Right lobe of liver (tissue), 6 donors: Measurements from ENCODE around the gene SUCLG2. TPM values are rescaled to one million over a fixed set of nuclear protein-coding genes. Genes with fewer than 3 reads are reported as not detected.

ENCODE experiments used
- ATAC-seq, 4 donors: fragments of 200-7000 bp; cut with Tn5 transposase; one replicate each; pipeline ENCODE4 v1.9.1; 2020; ENCODE audit warnings: mild to moderate bottlenecking in 4 of 4, moderate library complexity in 4 of 4
- DNase-seq, 3 donors: peaks; one replicate each; pipeline ENCODE4 v3.0.0-alpha.2; 2020
- H3K27ac ChIP-seq, 3 donors: fragments of 200-600 bp; one replicate each; pipeline ENCODE4 v1.8.0; 2022
- H3K27me3 ChIP-seq, 2 donors: fragments of 200-600 bp; one replicate each; pipeline ENCODE4 v1.8.0; 2022
- H3K36me3 ChIP-seq, 4 donors: fragments of 200-600 bp; sonication (generic) in 1 of 4; one replicate each; pipeline versions ENCODE4 v1.5.1 to v1.8.0; 2017 to 2022; ENCODE audit warnings: control low read depth in 1 of 4
- H3K4me1 ChIP-seq, 4 donors: fragments of 200-600 bp; sonication (generic) in 1 of 4; one replicate each; pipeline versions ENCODE4 v1.5.1 to v1.8.0; 2017 to 2022; ENCODE audit warnings: control low read depth in 1 of 4
- H3K4me3 ChIP-seq, 3 donors: fragments of 200-600 bp; one replicate each; pipeline ENCODE4 v1.8.0; 2022
- H3K9me3 ChIP-seq, 4 donors: fragments of 200-600 bp; sonication (generic) in 1 of 4; one replicate each; pipeline versions ENCODE4 v1.5.1 to v1.8.0; 2017 to 2022; ENCODE audit warnings: control low read depth in 1 of 4
- POLR2A ChIP-seq: fragments of 450-650 bp; IDR thresholded peaks from one replicate; pipeline ENCODE4 v1.6.1; 2017; ENCODE audit warnings: antibody characterized with exemption, mild to moderate bottlenecking
- WGBS: methylation state at CpG from one replicate; pipeline ENCODE4 v1.1.6; 2018; ENCODE audit warnings: low coverage, low lambda C conversion rate; ENCODE audit not compliant: insufficient coverage; ENCODE audit errors: missing lambda C conversion rate; 5-methylcytosine and 5-hydroxymethylcytosine counted together
- intact Hi-C, 2 donors: fragments of 100-400 bp; cut with DNase I; formaldehyde crosslinking; loops; one replicate each; pipeline versions ENCODE4 v1.11.2 to v1.14.1; 2022
- total RNA-seq, 6 experiments: library from RNA; depleted of rRNA in 2 of 6; stranded (reverse); fragments of >200 nt in 2 of 6; fragmentation: NEBNext Ultra II Directional in 3 of 6; extraction: Animal tissue kit (Norgen Biotek cat#: 25700) in 3 of 6; gene quantifications; one replicate each; pipeline versions ENCODE4 v1.1.0 to v1.2.4, GENCODE V29; 2016 to 2023
- TF ChIP-seq, protein P1 (sequence below), 4 donors: fragments of 200-600 bp in 3 of 4; fragments of 450-650 bp in 1 of 4; IDR thresholded peaks; one replicate each; pipeline versions ENCODE4 v1.5.1 to v1.8.0; 2016 to 2022; ENCODE audit warnings: antibody characterized with exemption in 4 of 4, mild to moderate bottlenecking in 2 of 4
- donor health status: DM: no; HTN: yes; CAD: no.
- donor health status: DM: no; HTN: no; CAD: no.
- donor health status: DM: no; HTN: no; CAD: no.
- donor health status: DM: no; HTN: yes; CAD: no.
- donor health status: DM: no; HTN: yes; CAD: no.

The SUCLG2 gene
- total RNA-seq, 6 experiments from 2014 or later, result 138 to 167 (median 158) TPM

DNA sequence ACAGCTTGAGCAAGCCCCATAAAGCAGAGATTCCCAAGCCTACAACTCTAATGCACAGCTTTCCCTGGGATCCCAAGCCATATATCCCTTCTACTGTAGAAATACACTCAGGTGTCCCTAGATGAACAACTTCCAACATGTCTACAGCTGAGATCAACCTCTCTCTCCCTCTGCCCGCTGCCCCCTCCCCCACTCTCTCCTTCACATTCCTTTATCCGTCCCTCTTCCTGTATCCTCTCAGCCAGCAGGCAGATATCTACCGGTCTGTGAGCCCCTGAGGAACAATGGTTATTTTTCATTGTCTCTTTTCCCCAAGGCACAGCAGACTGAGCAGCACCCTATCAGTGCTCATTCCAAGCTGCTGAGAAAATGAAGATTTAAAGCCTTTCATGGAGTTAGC is 138.6 kb downstream of the SUCLG2 start:
- peaks cover 0 to 10% (median 4%) of the 10 kb centered on the region in 4 donors for H3K36me3 ChIP-seq
- H3K4me1 ChIP-seq, result peaks cover 0 to 19% (median 6%) of the 10 kb centered on the region in 4 donors
- DNase-seq, result no peak
- TF ChIP-seq, protein P1, sequence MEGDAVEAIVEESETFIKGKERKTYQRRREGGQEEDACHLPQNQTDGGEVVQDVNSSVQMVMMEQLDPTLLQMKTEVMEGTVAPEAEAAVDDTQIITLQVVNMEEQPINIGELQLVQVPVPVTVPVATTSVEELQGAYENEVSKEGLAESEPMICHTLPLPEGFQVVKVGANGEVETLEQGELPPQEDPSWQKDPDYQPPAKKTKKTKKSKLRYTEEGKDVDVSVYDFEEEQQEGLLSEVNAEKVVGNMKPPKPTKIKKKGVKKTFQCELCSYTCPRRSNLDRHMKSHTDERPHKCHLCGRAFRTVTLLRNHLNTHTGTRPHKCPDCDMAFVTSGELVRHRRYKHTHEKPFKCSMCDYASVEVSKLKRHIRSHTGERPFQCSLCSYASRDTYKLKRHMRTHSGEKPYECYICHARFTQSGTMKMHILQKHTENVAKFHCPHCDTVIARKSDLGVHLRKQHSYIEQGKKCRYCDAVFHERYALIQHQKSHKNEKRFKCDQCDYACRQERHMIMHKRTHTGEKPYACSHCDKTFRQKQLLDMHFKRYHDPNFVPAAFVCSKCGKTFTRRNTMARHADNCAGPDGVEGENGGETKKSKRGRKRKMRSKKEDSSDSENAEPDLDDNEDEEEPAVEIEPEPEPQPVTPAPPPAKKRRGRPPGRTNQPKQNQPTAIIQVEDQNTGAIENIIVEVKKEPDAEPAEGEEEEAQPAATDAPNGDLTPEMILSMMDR (IDR thresholded peaks at IDR 0.05), result no peak
- TF ChIP-seq POLR2A, result no peak
- no peaks in the 10 kb centered on the region for H3K9me3 ChIP-seq
- WGBS, result 73% methylated on average over 3 of the region's 3 CpGs
- intact Hi-C loops, result no loop called here
- no peak overlapping the region for H3K4me3 ChIP-seq
- H3K27ac ChIP-seq, result peak overlapping the region in 2 of 3 donors; percentile 46 to 68
- H3K27me3 ChIP-seq, result no peaks in the 10 kb centered on the region
- ATAC-seq, result no peak

DNA sequence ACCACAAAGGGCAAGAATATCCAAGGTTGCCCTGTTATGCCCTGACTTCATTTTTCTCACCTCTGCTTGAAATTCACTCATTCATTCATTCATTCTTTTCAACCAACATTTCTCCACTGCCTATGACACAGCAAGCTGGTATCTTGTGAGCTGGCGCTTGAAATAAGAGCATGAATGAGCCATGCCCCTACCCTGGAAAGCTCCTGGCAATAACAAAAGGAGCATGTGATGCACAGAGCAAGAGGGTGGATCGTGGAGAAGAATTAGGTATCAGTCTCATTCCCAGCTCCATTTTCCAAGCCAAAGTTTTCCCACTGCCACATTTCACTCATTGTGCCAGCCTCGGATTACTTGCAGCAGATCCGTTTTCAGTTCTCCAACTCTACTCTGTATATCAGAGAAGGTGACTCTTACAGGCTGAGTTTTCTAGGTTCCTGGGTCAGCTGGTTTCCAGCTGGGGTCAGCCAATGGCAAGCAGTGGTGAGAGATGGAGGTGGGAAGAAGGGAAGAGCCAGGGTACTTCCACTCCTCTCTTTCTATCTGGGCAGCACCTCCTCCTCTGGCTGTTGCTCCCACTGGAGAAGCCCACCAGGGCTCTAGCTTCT is 144.8 kb downstream of the SUCLG2 start:
- TF ChIP-seq, protein P1 (IDR thresholded peaks at IDR 0.05), result no peak
- TF ChIP-seq POLR2A, result no peak
- intact Hi-C loops, result no loop called here
- H3K9me3 ChIP-seq, result no peaks in the 10 kb centered on the region
- DNase-seq, result no peak
- H3K27ac ChIP-seq, result no peak overlapping the region
- H3K27me3 ChIP-seq, result no peaks in the 10 kb centered on the region
- 91% methylated on average over 4 of the region's 4 CpGs for WGBS
- H3K4me3 ChIP-seq, result no peak overlapping the region
- H3K4me1 ChIP-seq, result no peaks in the 10 kb centered on the region
- no peak for ATAC-seq
- H3K36me3 ChIP-seq, result peaks cover 0 to 5% (median 1%) of the 10 kb centered on the region in 4 donors

DNA sequence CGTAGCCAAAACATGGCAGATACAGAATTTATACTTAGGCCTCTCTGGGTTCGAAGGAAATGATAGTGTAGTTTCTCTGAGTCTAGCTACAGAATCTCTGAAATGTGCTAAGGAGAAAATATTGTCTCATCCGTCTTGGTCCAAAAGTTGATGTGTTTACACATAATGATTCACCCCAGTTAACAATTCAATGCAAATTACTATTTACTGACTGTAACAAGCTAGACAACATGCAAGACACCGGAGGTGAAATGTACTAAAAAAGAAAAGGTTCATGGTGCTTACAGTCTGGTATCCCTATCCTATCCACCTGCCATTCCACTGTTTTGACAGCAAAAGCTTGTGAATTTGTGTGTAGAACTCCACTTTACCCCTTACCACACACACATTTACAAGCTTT is 146.8 kb downstream of the SUCLG2 start:
- no peaks in the 10 kb centered on the region for H3K27me3 ChIP-seq
- WGBS, result 98% methylated on average over 4 of the region's 4 CpGs
- no peak overlapping the region for H3K4me3 ChIP-seq
- no peaks in the 10 kb centered on the region for H3K4me1 ChIP-seq
- H3K9me3 ChIP-seq, result no peaks in the 10 kb centered on the region
- ATAC-seq (no peak), DNase-seq (no peak)
- intact Hi-C loops, result no loop called here
- no peak for TF ChIP-seq POLR2A
- TF ChIP-seq, protein P1 (IDR thresholded peaks at IDR 0.05), result no peak
- peaks cover 0 to 3% (median 0%) of the 10 kb centered on the region in 4 donors for H3K36me3 ChIP-seq
- no peak overlapping the region for H3K27ac ChIP-seq

DNA sequence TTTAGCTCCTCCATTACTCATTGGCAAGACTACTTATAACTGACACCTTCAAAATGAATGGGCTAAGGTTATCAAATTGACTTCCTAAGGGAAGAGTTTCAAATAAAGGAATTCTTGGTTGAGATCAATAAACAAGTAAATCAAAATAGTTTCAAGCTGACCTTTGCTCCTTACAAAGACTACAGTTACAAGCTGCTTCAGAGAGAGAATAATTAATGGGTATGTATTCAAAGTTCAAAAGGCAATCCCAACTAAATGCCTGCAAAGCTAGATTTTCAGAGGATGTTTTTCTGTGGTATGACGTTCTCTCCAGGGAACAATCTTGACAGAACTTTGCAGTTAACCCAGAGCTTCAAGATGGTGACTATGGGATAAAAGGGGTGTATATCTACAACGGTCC is 153.7 kb downstream of the SUCLG2 start:
- Histone ChIP-seq H3K9me3 (no peaks in the 10 kb centered on the region), H3K36me3 (no peaks in the 10 kb centered on the region), H3K27ac (peak overlapping the region in 1 of 3 donors; percentile 0), H3K27me3 (no peaks in the 10 kb centered on the region), H3K4me1 (peaks cover 0 to 16% (median 5%) of the 10 kb centered on the region in 4 donors), H3K4me3 (no peak overlapping the region)
- peak; percentile 61 to 87 (median 78) for ATAC-seq
- no peak for TF ChIP-seq POLR2A
- TF ChIP-seq, protein P1 (IDR thresholded peaks at IDR 0.05), result no peak
- DNase-seq, result no peak
- intact Hi-C loops, result no loop called here
- WGBS, result 22% methylated on average over 2 of the region's 2 CpGs
